Activated B cell treated with CpG ODN at 0.5 μM for 24 hours (primary cell): ENCODE data around the gene SNCAIP. TPM values are rescaled to one million over a fixed set of nuclear protein-coding genes. Genes with fewer than 3 reads are reported as not detected.

Experiments
- ATAC-seq: fragments of 200-7000 bp; cut with Tn5 transposase; one replicate; pipeline ENCODE4 v1.10.0; 2021; ENCODE audit warnings: low read depth, mild to moderate bottlenecking, moderate library complexity
- CTCF ChIA-PET: fragments of 350-600 bp; sonication (Branson Sonifier 250); formaldehyde crosslinking; loops from one replicate; lab custom pipeline; 2021; ENCODE audit warnings: antibody characterized with exemption; lab: Charles Lee
- POLR2A ChIA-PET: fragments of 350-600 bp; sonication (Branson Sonifier 250); formaldehyde crosslinking; loops from one replicate; lab custom pipeline; 2021; ENCODE audit warnings: antibody characterized with exemption; lab: Charles Lee
- DNase-seq: peaks from one replicate; pipeline ENCODE4 v3.0.0; 2022
- H3K27ac Mint-ChIP-seq: one replicate; pipeline ENCODE4 v1.8.0; 2020; ENCODE audit warnings: mixed read lengths
- H3K27me3 Mint-ChIP-seq: one replicate; pipeline ENCODE4 v1.8.0; 2021; ENCODE audit warnings: mixed read lengths
- H3K36me3 Mint-ChIP-seq: one replicate; pipeline ENCODE4 v1.8.0; 2021; ENCODE audit warnings: low read depth, mixed read lengths
- H3K4me1 Mint-ChIP-seq: one replicate; pipeline ENCODE4 v1.8.0; 2021; ENCODE audit warnings: mixed read lengths
- H3K4me3 Mint-ChIP-seq: one replicate; pipeline ENCODE4 v1.8.0; 2020; ENCODE audit warnings: mild to moderate bottlenecking, mixed read lengths
- H3K9me3 Mint-ChIP-seq: one replicate; pipeline ENCODE4 v1.8.0; 2020; ENCODE audit warnings: mixed read lengths
- CTCF ChIP-seq: fragments of 200-600 bp; IDR thresholded peaks from one replicate; pipeline ENCODE4 v1.8.0; 2022; ENCODE audit warnings: antibody characterized with exemption, mild to moderate bottlenecking
- intact Hi-C: fragments of 100-400 bp; cut with micrococcal nuclease; formaldehyde crosslinking; loops from one replicate; pipeline ENCODE4 v1.15.1; 2024
- total RNA-seq: library from RNA; stranded (reverse); gene quantifications from 2 replicates; pipeline ENCODE4 v1.2.3, GENCODE V29; 2022

SNCAIP gene
- total RNA-seq, 1 donor from 2014 or later: not detected

- no peaks in the 10 kb centered on the region for H3K4me1 Mint-ChIP-seq
- ChIA-PET POLR2A (no interaction called here), CTCF (interaction anchor here (0.7 kb wide), 1 partner anchor 1133 kb away, joined by 3 read pairs; no protein-coding TSS in a partner anchor)
- H3K4me3 Mint-ChIP-seq: no peak overlapping the region
- H3K27ac Mint-ChIP-seq: no peak overlapping the region
- peaks cover 7% of the 10 kb centered on the region for H3K27me3 Mint-ChIP-seq
- ATAC-seq: no peak
- no peak for DNase-seq
- H3K36me3 Mint-ChIP-seq: no peaks in the 10 kb centered on the region
- no peaks in the 10 kb centered on the region for H3K9me3 Mint-ChIP-seq
- intact Hi-C loops: loop anchor here (1.0 kb wide), 1 partner anchor 1110 kb away; no protein-coding TSS in a partner anchor
- no peak for TF ChIP-seq CTCF
Observed at GRCh38 chr5:122501089-122501435, 189.0 kb downstream of the SNCAIP start.

GRCh38 chr5:122507045-122507444 lies 195.0 kb downstream of the SNCAIP start:
- H3K27me3 Mint-ChIP-seq: no peaks in the 10 kb centered on the region
- CTCF ChIA-PET: no interaction called here
- no peak for TF ChIP-seq CTCF
- POLR2A ChIA-PET: no interaction called here
- ATAC-seq (no peak), DNase-seq (no peak)
- no peak overlapping the region for H3K27ac Mint-ChIP-seq
- no peaks in the 10 kb centered on the region for H3K4me1 Mint-ChIP-seq
- H3K4me3 Mint-ChIP-seq: no peak overlapping the region
- no peaks in the 10 kb centered on the region for H3K9me3 Mint-ChIP-seq
- intact Hi-C loops: no loop called here
- no peaks in the 10 kb centered on the region for H3K36me3 Mint-ChIP-seq

GRCh38 chr5:122507581-122507980 lies 195.5 kb downstream of the SNCAIP start:
- no peak overlapping the region for H3K27ac Mint-ChIP-seq
- H3K9me3 Mint-ChIP-seq: no peaks in the 10 kb centered on the region
- H3K4me1 Mint-ChIP-seq: no peaks in the 10 kb centered on the region
- no peaks in the 10 kb centered on the region for H3K27me3 Mint-ChIP-seq
- H3K4me3 Mint-ChIP-seq: no peak overlapping the region
- POLR2A ChIA-PET: no interaction called here
- H3K36me3 Mint-ChIP-seq: no peaks in the 10 kb centered on the region
- intact Hi-C loops: no loop called here
- ATAC-seq (no peak), DNase-seq (no peak)
- TF ChIP-seq CTCF: no peak
- CTCF ChIA-PET: interaction anchor here (0.8 to 1.6 kb wide), 2 partner anchors 9 to 837 kb away, joined by 4 read pairs; no protein-coding TSS in a partner anchor

GRCh38 chr5:122508623-122509022 lies 196.6 kb downstream of the SNCAIP start:
- DNase-seq (no peak), ATAC-seq (no peak)
- no peak for TF ChIP-seq CTCF
- H3K4me1 Mint-ChIP-seq: no peaks in the 10 kb centered on the region
- POLR2A ChIA-PET: no interaction called here
- H3K9me3 Mint-ChIP-seq: no peaks in the 10 kb centered on the region
- H3K27ac Mint-ChIP-seq: no peak overlapping the region
- no peak overlapping the region for H3K4me3 Mint-ChIP-seq
- intact Hi-C loops: no loop called here
- no peaks in the 10 kb centered on the region for H3K36me3 Mint-ChIP-seq
- CTCF ChIA-PET: interaction anchor here (1.6 kb wide), 1 partner anchor 836 kb away, joined by 4 read pairs; no protein-coding TSS in a partner anchor
- no peaks in the 10 kb centered on the region for H3K27me3 Mint-ChIP-seq

Other genes starting within 250 kb of the SNCAIP start
- not detected in 2 replicates for gene LOX, start 234.0 kb upstream of the SNCAIP start, total RNA-seq
- 0.15 TPM in 1 of 2 replicates, not detected in the other for gene ZNF474, start 182.7 kb upstream of the SNCAIP start, total RNA-seq